Measurements from ENCODE around the gene VPS37C. TPM values are rescaled to one million over a fixed set of nuclear protein-coding genes. Genes with fewer than 3 reads are reported as not detected.

Gene VPS37C
- total RNA-seq, 2 donors from 2014 or later = 23.0 to 32.7 TPM

GRCh38 chr11:61140416-61140815 is 20.8 kb downstream of the VPS37C start:
- no peak for TF ChIP-seq CTCF (IDR thresholded peaks at IDR 0.05)
- no peak for ATAC-seq (ENCODE audit: insufficient number of reproducible peaks, low FRiP score, low read depth)
- DNase-seq (ENCODE audit: low spot score) = no peak
- H3K27me3 ChIP-seq (replicated peaks; ENCODE audit: insufficient read depth) = no peaks in the 10 kb centered on the region
- H3K4me1 ChIP-seq (ENCODE audit: control insufficient read depth in 1 of 2, low read depth in 2 of 2) = peaks cover 13 to 33% of the 10 kb centered on the region in 2 donors
- H3K27ac ChIP-seq = no peak overlapping the region
- H3K36me3 ChIP-seq = no peaks in the 10 kb centered on the region
- H3K4me3 ChIP-seq = no peak overlapping the region
- no peaks in the 10 kb centered on the region for H3K9me3 ChIP-seq

DNA sequence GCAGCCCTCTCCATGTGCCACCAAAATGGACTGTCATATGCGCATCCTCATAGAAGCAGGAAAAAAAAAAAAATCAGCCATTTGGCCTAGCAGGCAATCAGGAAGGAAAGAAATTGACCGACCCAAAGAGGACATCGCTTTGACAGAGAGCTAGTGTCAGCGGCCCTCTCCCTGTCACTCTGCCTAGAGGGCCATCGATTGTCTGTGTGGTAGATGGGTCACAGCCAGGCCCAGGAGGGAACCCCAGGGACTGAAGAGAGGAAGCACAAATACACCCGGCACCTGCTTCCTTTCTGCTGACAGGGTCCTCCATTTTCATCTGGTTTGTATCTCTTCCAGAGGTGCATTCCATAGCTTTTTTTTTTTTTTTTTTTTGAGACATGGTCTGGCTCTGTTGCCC is 21.8 kb downstream of the VPS37C start:
- H3K27me3 ChIP-seq (replicated peaks; ENCODE audit: insufficient read depth) = no peaks in the 10 kb centered on the region
- TF ChIP-seq CTCF (IDR thresholded peaks at IDR 0.05) = no peak
- no peak overlapping the region for H3K4me3 ChIP-seq
- DNase-seq (ENCODE audit: low spot score) (no peak), ATAC-seq (ENCODE audit: insufficient number of reproducible peaks, low FRiP score, low read depth) (no peak)
- H3K27ac ChIP-seq = peak overlapping the region in 1 of 2 donors; percentile 12
- no peaks in the 10 kb centered on the region for H3K9me3 ChIP-seq
- peaks cover 13 to 33% of the 10 kb centered on the region in 2 donors for H3K4me1 ChIP-seq (ENCODE audit: control insufficient read depth in 1 of 2, low read depth in 2 of 2)
- H3K36me3 ChIP-seq = no peaks in the 10 kb centered on the region

- Histone ChIP-seq H3K9me3 (no peaks in the 10 kb centered on the region), H3K27ac (peak overlapping the region; percentile 12 to 13), H3K36me3 (no peaks in the 10 kb centered on the region), H3K27me3 (replicated peaks; ENCODE audit: insufficient read depth) (no peaks in the 10 kb centered on the region), H3K4me3 (no peak overlapping the region), H3K4me1 (ENCODE audit: control insufficient read depth in 1 of 2, low read depth in 2 of 2) (peaks cover 13 to 33% of the 10 kb centered on the region in 2 donors)
- TF ChIP-seq CTCF (IDR thresholded peaks at IDR 0.05) = no peak
- DNase-seq (ENCODE audit: low spot score) (no peak), ATAC-seq (ENCODE audit: insufficient number of reproducible peaks, low FRiP score, low read depth) (no peak)
These were observed 22.3 kb downstream of the VPS37C start for GRCh38 chr11:61138935-61139334.

DNA sequence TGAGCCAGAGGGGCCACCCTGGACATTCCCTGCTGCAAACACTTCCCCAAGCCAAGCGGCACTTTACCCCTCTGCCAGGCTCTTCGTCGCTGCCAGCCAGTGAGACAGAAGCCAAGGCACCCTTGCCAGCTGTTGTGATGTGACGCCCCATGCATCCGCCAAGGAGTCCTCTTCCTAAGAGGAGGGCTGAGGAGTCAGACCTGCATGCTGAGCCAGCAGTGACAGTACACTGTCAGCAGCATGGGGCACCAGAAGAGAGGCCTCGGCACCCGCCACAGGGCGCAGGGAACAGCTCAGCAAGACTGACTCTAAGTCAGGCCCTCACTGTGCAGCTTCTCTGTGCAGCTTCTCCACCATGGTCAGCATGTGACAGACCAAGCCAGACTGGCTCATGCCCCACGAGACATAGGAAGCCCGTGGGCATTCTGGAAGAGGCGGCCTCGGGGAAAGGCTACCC is 26.4 kb downstream of the VPS37C start:
- no peak for DNase-seq (ENCODE audit: low spot score)
- TF ChIP-seq CTCF (IDR thresholded peaks at IDR 0.05) = no peak
- no peak overlapping the region for H3K27ac ChIP-seq
- ATAC-seq (ENCODE audit: insufficient number of reproducible peaks, low FRiP score, low read depth) = no peak
- H3K27me3 ChIP-seq (replicated peaks; ENCODE audit: insufficient read depth) = no peaks in the 10 kb centered on the region
- H3K4me1 ChIP-seq (ENCODE audit: control insufficient read depth in 1 of 2, low read depth in 2 of 2) = peaks cover 8 to 22% of the 10 kb centered on the region in 2 donors
- peaks cover 13% of the 10 kb centered on the region for H3K36me3 ChIP-seq
- H3K9me3 ChIP-seq = no peaks in the 10 kb centered on the region
- H3K4me3 ChIP-seq = no peak overlapping the region

DNA sequence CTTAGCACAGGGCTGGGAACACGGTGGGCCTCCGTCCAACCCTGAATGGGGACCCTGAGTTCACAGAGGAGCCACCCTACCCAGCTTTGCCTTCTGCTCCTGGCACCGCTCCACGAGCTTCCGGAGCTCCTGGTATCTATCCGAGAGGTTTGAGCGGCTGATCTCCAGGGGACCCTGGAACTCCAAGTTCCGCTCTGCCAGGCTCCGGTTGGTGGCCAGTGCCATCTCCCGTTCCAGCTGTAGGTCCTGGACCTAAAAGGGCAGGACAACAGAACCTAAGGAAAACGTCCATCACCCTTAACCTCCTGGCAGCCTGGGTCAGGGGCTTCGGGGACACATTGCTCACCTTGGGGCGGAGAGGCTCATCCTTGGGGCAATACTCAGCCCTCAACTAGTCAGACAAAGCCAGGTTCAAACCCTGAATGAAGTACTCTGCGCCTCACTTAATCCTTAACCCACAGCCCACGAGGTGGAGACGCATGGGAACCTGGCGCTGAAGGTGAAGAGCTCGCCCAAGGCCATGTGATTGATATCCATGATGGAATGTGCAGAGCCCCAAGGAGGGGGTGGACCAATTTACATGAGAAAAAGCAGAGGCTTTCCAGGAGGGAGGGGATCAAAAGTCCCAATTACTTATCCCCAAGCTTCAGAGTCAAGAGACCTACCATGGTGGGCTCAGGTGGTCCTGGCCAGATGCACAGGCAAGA is 27.1 kb downstream of the VPS37C start:
- no peak for DNase-seq (ENCODE audit: low spot score)

More for the DNA sequence above, 27.1 kb downstream of the VPS37C start:
- Histone ChIP-seq H3K4me3 (no peak overlapping the region), H3K36me3 (peaks cover 13% of the 10 kb centered on the region), H3K9me3 (no peaks in the 10 kb centered on the region), H3K27ac (no peak overlapping the region), H3K27me3 (replicated peaks; ENCODE audit: insufficient read depth) (no peaks in the 10 kb centered on the region), H3K4me1 (ENCODE audit: control insufficient read depth in 1 of 2, low read depth in 2 of 2) (peaks cover 5 to 14% of the 10 kb centered on the region in 2 donors)
- TF ChIP-seq CTCF (IDR thresholded peaks at IDR 0.05) = no peak
- no peak for ATAC-seq (ENCODE audit: insufficient number of reproducible peaks, low FRiP score, low read depth)

Measured in thoracic aorta (tissue), 2 donors.